GM12878 (cell line): ENCODE measurements around the gene CACNA1E. TPM values are rescaled to one million over a fixed set of nuclear protein-coding genes. Genes with fewer than 3 reads are reported as not detected.

Source experiments
- ATAC-seq: fragments of 200-7000 bp; cut with Tn5 transposase; 3 replicates; pipeline ENCODE4 v1.9.1; 2020; ENCODE audit warnings: mild to moderate bottlenecking, moderate library complexity
- BruUV-seq: library from RNA; stranded (reverse); fragments of 400-500 nt; replicated peaks from 2 replicates; lab custom pipeline; 2021; lab: Mats Ljungman, UMichigan
- CTCF ChIA-PET: fragments of 300-600 bp; sonication (Branson Sonifier 250); formaldehyde crosslinking; extraction: SDS; loops from one replicate; lab custom pipeline; 2021; ENCODE audit warnings: inconsistent platforms; lab: Yijun Ruan, JAX
- POLR2A ChIA-PET: fragments of 350-600 bp; formaldehyde crosslinking; extraction: SDS; loops from one replicate; lab custom pipeline; 2021; ENCODE audit warnings: inconsistent platforms; lab: Charles Lee
- RAD21 ChIA-PET: fragments of 300-600 bp; sonication (Branson Sonifier 250); formaldehyde crosslinking; loops from one replicate; lab custom pipeline; 2023; ENCODE audit warnings: antibody characterized with exemption; ENCODE audit not compliant: unreplicated experiment; lab: Charles Lee
- SMC1A ChIA-PET: fragments of 300-600 bp; sonication (Branson Sonifier 250); formaldehyde crosslinking; loops from one replicate; lab custom pipeline; 2023; ENCODE audit not compliant: unreplicated experiment, uncharacterized antibody; lab: Charles Lee
- DNase-seq: peaks from one replicate; pipeline ENCODE4 v3.0.0-alpha.2; 2011; ENCODE audit warnings: low read depth, low spot score
- FAIRE-seq: peaks from 3 replicates; lab custom pipeline; 2011; peaks lifted over from hg19 to GRCh38; lab: Jason Lieb, UNC
- H2AFZ ChIP-seq: 2 replicates; pipeline ENCODE4 v1.6.0; 2011; ENCODE audit warnings: low read depth, low read length, control low read depth; ENCODE audit not compliant: control insufficient read depth
- H3K27ac ChIP-seq: 2 replicates; pipeline ENCODE4 v1.5.1; 2011; ENCODE audit warnings: control low read depth; ENCODE audit not compliant: control insufficient read depth, insufficient read depth
- H3K27me3 ChIP-seq, 2 experiments: replicated peaks in 1 of 2; 2 replicates each; pipeline versions ENCODE4 v1.6.0 to v1.6.1; 2011; ENCODE audit warnings: low read length in 1 of 2; ENCODE audit not compliant: control insufficient read depth in 2 of 2, insufficient read depth in 2 of 2
- H3K36me3 ChIP-seq, 2 experiments: 2 replicates each; pipeline ENCODE4 v1.5.1; 2011; ENCODE audit warnings: low read length in 1 of 2; ENCODE audit not compliant: control insufficient read depth in 2 of 2, insufficient read depth in 2 of 2
- H3K4me1 ChIP-seq: 2 replicates; pipeline ENCODE4 v1.6.1; 2011; ENCODE audit warnings: mild to moderate bottlenecking, low read length, moderate library complexity, mixed read lengths; ENCODE audit not compliant: control insufficient read depth, insufficient read depth
- H3K4me2 ChIP-seq: 2 replicates; pipeline ENCODE4 v1.6.0; 2011; ENCODE audit warnings: control low read depth; ENCODE audit not compliant: control insufficient read depth, insufficient read depth
- H3K4me3 ChIP-seq: fragments of 200-600 bp; sonication (generic); 2 replicates; pipeline ENCODE4 v1.5.1; 2016
- H3K79me2 ChIP-seq: 2 replicates; pipeline ENCODE4 v1.6.0; 2011; ENCODE audit warnings: low read length; ENCODE audit not compliant: control insufficient read depth, insufficient read depth
- H3K9ac ChIP-seq: 2 replicates; pipeline ENCODE4 v1.8.0; 2011; ENCODE audit warnings: low read length, control low read depth, mixed read lengths; ENCODE audit not compliant: control insufficient read depth, insufficient read depth
- H3K9me3 ChIP-seq: replicated peaks from 3 replicates; pipeline ENCODE4 v1.5.1; 2011; ENCODE audit warnings: mild to moderate bottlenecking, low read length; ENCODE audit not compliant: control insufficient read depth, insufficient read depth
- H4K20me1 ChIP-seq: 2 replicates; pipeline ENCODE4 v1.6.0; 2011; ENCODE audit not compliant: control insufficient read depth, insufficient read depth
- BMI1 ChIP-seq: fragments of 450-650 bp; IDR thresholded peaks from 2 replicates; pipeline ENCODE4 v1.6.1; 2016; ENCODE audit warnings: mild to moderate bottlenecking, moderate library complexity, borderline replicate concordance
- CUX1 ChIP-seq: IDR thresholded peaks from 2 replicates; pipeline ENCODE4 v1.6.1; 2012; ENCODE audit warnings: improper control_type of control experiment, low read depth, low read length; ENCODE audit not compliant: insufficient replicate concordance
- WGBS: methylation state at CpG from one replicate; pipeline ENCODE4 v1.1.6; 2016; ENCODE audit warnings: low lambda C conversion rate; ENCODE audit not compliant: insufficient replicate concordance, insufficient coverage; ENCODE audit errors: missing lambda C conversion rate; 5-methylcytosine and 5-hydroxymethylcytosine counted together
- in situ Hi-C: fragments of 300-500 bp; cut with MboI; formaldehyde crosslinking; loops from 9 replicates; pipeline ENCODE4 v1.14.3; 2018; ENCODE audit warnings: mixed read lengths
- intact Hi-C: fragments of 100-400 bp; cut with micrococcal nuclease; formaldehyde crosslinking; loops from one replicate; pipeline ENCODE4 v1.14.2; 2022; ENCODE audit not compliant: unreplicated experiment
- polyA plus RNA-seq, 11 experiments: library from polyadenylated mRNA; depleted of rRNA in 4 of 11; unstranded in 6 of 11; stranded (reverse) in 5 of 11; fragments of >200 nt; fragmentation: Nextera tagmentation in 4 of 11; fragmentation: Illumina TruSeq in 1 of 11; extraction: Ambion mirVana in 4 of 11; extraction: Trizol in 1 of 11; gene quantifications; 1 replicate in 1 of 11; 2 replicates in 10 of 11; pipeline versions ENCODE4 v1.2.1 to v1.2.3, GENCODE V29; 2011 to 2016; ENCODE audit warnings: inconsistent platforms in 2 of 11, missing spikeins in 2 of 11, low read depth in 1 of 11
- total RNA-seq, 4 experiments: library from RNA; depleted of rRNA in 3 of 4; stranded (reverse); fragments of >200 nt in 3 of 4; fragmentation: Illumina TruSeq in 1 of 4; extraction: Trizol in 1 of 4; gene quantifications; 2 replicates each; pipeline versions ENCODE4 v1.2.1 to v1.2.3, GENCODE V29; 2013 to 2021
- TF ChIP-seq, protein P1 (sequence below): IDR thresholded peaks from 2 replicates; pipeline ENCODE4 v1.6.1; 2011; ENCODE audit warnings: low read depth, mild to moderate bottlenecking, low read length, moderate library complexity, borderline replicate concordance; ENCODE audit errors: extremely low read depth

CACNA1E gene
- total and polyA plus RNA-seq, 10 of the 15 experiments (the other 5 are each of a cell fraction or from before 2014, with no cell fraction given) = 0.57 to 22.0 (median 8.5) TPM

- intact Hi-C loops (no loop called here), in situ Hi-C loops (no loop called here)
- Histone ChIP-seq H3K9ac (no peak overlapping the region), H3K27me3 (no peaks in the 10 kb centered on the region), H3K27ac (no peak overlapping the region), H3K4me2 (no peak overlapping the region), H3K4me1 (peaks cover 37% of the 10 kb centered on the region), H3K36me3 (peaks cover 0 to 2% of the 10 kb centered on the region in 2 experiments; a peak in 1 of 4 replicates), H4K20me1 (no peaks in the 10 kb centered on the region), H3K79me2 (no peaks in the 10 kb centered on the region; the same call in 1 of the 2 replicates), H3K9me3 (peaks cover 12% of the 10 kb centered on the region; the same call in 2 of the 3 replicates), H3K4me3 (no peak overlapping the region), H2AFZ (no peak overlapping the region)
- DNase-seq (no peak), ATAC-seq (no peak), FAIRE-seq (no peak)
- POLR2A ChIA-PET = interaction anchor here (0.6 to 6.7 kb wide), 2 partner anchors 13 to 25 kb away, joined by 3 to 135 read pairs; partner anchors contain the start of gene CACNA1E
- WGBS = 100% methylated on average over 1 of the region's 1 CpG
- TF ChIP-seq CUX1 (no peak), BMI1 (peak; percentile 60)
- TF ChIP-seq, protein P1, sequence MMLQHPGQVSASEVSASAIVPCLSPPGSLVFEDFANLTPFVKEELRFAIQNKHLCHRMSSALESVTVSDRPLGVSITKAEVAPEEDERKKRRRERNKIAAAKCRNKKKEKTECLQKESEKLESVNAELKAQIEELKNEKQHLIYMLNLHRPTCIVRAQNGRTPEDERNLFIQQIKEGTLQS = no peak
- SMC1A ChIA-PET = interaction anchor here (1.2 to 7.0 kb wide), 2 partner anchors 15 to 71 kb away, joined by 3 to 220 read pairs; partner anchors contain the start of gene CACNA1E
- CTCF ChIA-PET = interaction anchor here (4.1 to 7.1 kb wide), 2 partner anchors 9 to 18 kb away, joined by 57 to 157 read pairs; partner anchors contain the start of gene CACNA1E
- RAD21 ChIA-PET = no interaction called here
- no TSS peak for BruUV-seq
Measured at GRCh38 chr1:181501612-181502011, 18.3 kb downstream of the CACNA1E start.
